Panc1 (cell line): ENCODE measurements around the gene UPK1A. TPM values are rescaled to one million over a fixed set of nuclear protein-coding genes. Genes with fewer than 3 reads are reported as not detected.
A peak's percentile ranks its signal among the peaks of the same experiment; 100 is the strongest.

Experiments
- ATAC-seq: fragments of 200-7000 bp; cut with Tn5 transposase; 2 replicates; pipeline ENCODE4 v1.9.1; 2020; ENCODE audit warnings: mild to moderate bottlenecking, moderate library complexity
- BruUV-seq: library from RNA; stranded (reverse); fragments of 400-500 nt; replicated peaks from 2 replicates; lab custom pipeline; 2021; lab: Mats Ljungman, UMichigan
- CTCF ChIA-PET: fragments of 300-600 bp; sonication (Branson Sonifier 250); formaldehyde crosslinking; loops from one replicate; lab custom pipeline; 2022; ENCODE audit warnings: antibody characterized with exemption; lab: Charles Lee
- POLR2A ChIA-PET: fragments of 300-600 bp; sonication (Branson Sonifier 250); formaldehyde crosslinking; loops from one replicate; lab custom pipeline; 2022; ENCODE audit warnings: antibody characterized with exemption; lab: Charles Lee
- DNase-seq: peaks from one replicate; pipeline ENCODE4 v3.0.0-alpha.2; 2010; ENCODE audit warnings: low read depth, low spot score
- H3K27ac ChIP-seq: 2 replicates; pipeline ENCODE4 v1.5.1; 2011; ENCODE audit warnings: mild to moderate bottlenecking, low read length, inconsistent platforms
- H3K27me3 ChIP-seq: fragments of 200-500 bp; sonication (Bioruptor generic); 2 replicates; pipeline ENCODE4 v1.6.0; 2014; ENCODE audit warnings: low read length, inconsistent platforms; ENCODE audit not compliant: control insufficient read depth, insufficient read depth
- H3K36me3 ChIP-seq: fragments of 200-500 bp; sonication (Bioruptor generic); 2 replicates; pipeline ENCODE4 v1.5.1; 2014; ENCODE audit warnings: inconsistent platforms, mild to moderate bottlenecking, low read length, moderate library complexity; ENCODE audit not compliant: control insufficient read depth, insufficient read depth
- H3K4me1 ChIP-seq: 2 replicates; pipeline ENCODE4 v1.5.1; 2011; ENCODE audit warnings: inconsistent platforms, mild to moderate bottlenecking, low read length, moderate library complexity; ENCODE audit not compliant: control insufficient read depth, insufficient read depth
- H3K4me3 ChIP-seq, 2 experiments: 2 replicates each; pipeline ENCODE4 v1.5.1; 2011 to 2012; ENCODE audit warnings: low read depth in 2 of 2, low read length in 2 of 2, mild to moderate bottlenecking in 2 of 2, inconsistent platforms in 1 of 2, moderate library complexity in 1 of 2
- H3K9me3 ChIP-seq: fragments of 200-500 bp; sonication (Bioruptor generic); 2 replicates; pipeline ENCODE4 v1.5.1; 2014; ENCODE audit warnings: low read depth, mild to moderate bottlenecking, inconsistent platforms, low read length, moderate library complexity; ENCODE audit not compliant: control insufficient read depth, insufficient read depth
- POLR2AphosphoS5 ChIP-seq: IDR thresholded peaks from 2 replicates; pipeline ENCODE4 v1.6.1; 2012; ENCODE audit warnings: mild to moderate bottlenecking, low read depth, low read length, moderate library complexity
- SIN3A ChIP-seq: IDR thresholded peaks from 2 replicates; pipeline ENCODE4 v1.6.1; 2012; ENCODE audit warnings: low read depth, mild to moderate bottlenecking, low read length, moderate library complexity, borderline replicate concordance; ENCODE audit not compliant: insufficient read depth
- TCF7L2 ChIP-seq: IDR thresholded peaks from 2 replicates; pipeline ENCODE4 v1.6.1; 2011; ENCODE audit warnings: mild to moderate bottlenecking, low read depth, low read length, inconsistent platforms
- in situ Hi-C: cut with HindIII; loops from 2 replicates; pipeline ENCODE4 v1.10.0; 2016; ENCODE audit warnings: low sequenced_read_pairs, low pct_unique_long_range_greater_than_20kb
- intact Hi-C: fragments of 100-400 bp; cut with micrococcal nuclease; formaldehyde crosslinking; loops from one replicate; pipeline ENCODE4 v1.10.0; 2022; ENCODE audit not compliant: unreplicated experiment
- total RNA-seq: library from RNA; stranded (reverse); gene quantifications from one replicate; pipeline ENCODE4 v1.2.1, GENCODE V29; 2021; ENCODE audit not compliant: unreplicated experiment
- TF ChIP-seq, protein P1 (sequence below), 2 experiments: IDR thresholded peaks; 2 replicates each; pipeline ENCODE4 v1.6.1; 2011 to 2012; ENCODE audit warnings: low read depth in 2 of 2, control low read depth in 1 of 2, low read length in 1 of 2, mild to moderate bottlenecking in 1 of 2, moderate library complexity in 1 of 2; ENCODE audit not compliant: insufficient read depth in 1 of 2
- TF ChIP-seq, protein P2 (sequence below): fragments of 450-650 bp; IDR thresholded peaks from 2 replicates; pipeline ENCODE4 v1.5.1; 2017; ENCODE audit warnings: mild to moderate bottlenecking

Gene UPK1A
- total RNA-seq, 1 experiment from 2014 or later, result 0.67 TPM

DNA sequence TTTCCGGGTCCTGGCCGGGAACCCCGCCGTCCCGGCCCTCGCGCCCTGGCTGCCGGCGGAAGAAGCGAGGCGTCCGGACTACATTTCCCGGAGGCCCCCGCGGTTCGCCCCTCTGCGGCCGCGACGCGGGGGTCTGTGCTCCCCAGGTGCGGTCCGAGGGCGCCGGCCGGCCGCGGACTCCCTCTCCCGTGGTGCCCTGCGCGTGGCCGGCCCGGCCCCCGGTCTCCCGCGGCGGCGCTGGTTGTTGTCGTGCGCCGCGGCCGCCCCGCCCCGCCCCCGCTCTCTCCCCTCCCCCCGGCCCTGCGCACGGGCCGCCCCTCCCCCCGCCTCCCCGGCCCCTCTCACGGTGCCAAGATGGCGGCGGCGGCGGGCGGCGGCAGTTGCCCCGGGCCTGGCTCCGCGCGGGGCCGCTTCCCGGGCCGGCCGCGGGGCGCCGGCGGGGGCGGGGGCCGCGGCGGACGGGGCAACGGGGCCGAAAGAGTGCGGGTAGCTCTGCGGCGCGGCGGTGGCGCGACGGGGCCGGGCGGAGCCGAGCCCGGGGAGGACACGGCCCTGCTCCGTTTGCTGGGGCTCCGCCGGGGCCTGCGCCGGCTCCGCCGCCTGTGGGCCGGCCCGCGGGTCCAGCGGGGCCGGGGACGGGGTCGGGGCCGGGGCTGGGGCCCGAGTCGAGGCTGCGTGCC lies 51.5 kb downstream of the UPK1A start, which contains the start of gene KMT2B:
KMT2B (plus strand) TSS at position 339 of the 680 bp plus-strand sequence; CDS start at position 355, 16 bp downstream.
- no TSS peak for BruUV-seq
- in situ Hi-C loops, result no loop called here
- CTCF ChIA-PET, result no interaction called here
- peak within 1 kb of the TSS; percentile 89 for H3K27ac ChIP-seq
- TF ChIP-seq POLR2AphosphoS5 (no peak), SIN3A (no peak), TCF7L2 (no peak)
- TF ChIP-seq, protein P1, sequence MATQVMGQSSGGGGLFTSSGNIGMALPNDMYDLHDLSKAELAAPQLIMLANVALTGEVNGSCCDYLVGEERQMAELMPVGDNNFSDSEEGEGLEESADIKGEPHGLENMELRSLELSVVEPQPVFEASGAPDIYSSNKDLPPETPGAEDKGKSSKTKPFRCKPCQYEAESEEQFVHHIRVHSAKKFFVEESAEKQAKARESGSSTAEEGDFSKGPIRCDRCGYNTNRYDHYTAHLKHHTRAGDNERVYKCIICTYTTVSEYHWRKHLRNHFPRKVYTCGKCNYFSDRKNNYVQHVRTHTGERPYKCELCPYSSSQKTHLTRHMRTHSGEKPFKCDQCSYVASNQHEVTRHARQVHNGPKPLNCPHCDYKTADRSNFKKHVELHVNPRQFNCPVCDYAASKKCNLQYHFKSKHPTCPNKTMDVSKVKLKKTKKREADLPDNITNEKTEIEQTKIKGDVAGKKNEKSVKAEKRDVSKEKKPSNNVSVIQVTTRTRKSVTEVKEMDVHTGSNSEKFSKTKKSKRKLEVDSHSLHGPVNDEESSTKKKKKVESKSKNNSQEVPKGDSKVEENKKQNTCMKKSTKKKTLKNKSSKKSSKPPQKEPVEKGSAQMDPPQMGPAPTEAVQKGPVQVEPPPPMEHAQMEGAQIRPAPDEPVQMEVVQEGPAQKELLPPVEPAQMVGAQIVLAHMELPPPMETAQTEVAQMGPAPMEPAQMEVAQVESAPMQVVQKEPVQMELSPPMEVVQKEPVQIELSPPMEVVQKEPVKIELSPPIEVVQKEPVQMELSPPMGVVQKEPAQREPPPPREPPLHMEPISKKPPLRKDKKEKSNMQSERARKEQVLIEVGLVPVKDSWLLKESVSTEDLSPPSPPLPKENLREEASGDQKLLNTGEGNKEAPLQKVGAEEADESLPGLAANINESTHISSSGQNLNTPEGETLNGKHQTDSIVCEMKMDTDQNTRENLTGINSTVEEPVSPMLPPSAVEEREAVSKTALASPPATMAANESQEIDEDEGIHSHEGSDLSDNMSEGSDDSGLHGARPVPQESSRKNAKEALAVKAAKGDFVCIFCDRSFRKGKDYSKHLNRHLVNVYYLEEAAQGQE (IDR thresholded peaks at IDR 0.05; ENCODE audit: insufficient read depth in 1 of 2, low read depth in 2 of 2, low read length in 1 of 2), result no peak
- TF ChIP-seq, protein P2, sequence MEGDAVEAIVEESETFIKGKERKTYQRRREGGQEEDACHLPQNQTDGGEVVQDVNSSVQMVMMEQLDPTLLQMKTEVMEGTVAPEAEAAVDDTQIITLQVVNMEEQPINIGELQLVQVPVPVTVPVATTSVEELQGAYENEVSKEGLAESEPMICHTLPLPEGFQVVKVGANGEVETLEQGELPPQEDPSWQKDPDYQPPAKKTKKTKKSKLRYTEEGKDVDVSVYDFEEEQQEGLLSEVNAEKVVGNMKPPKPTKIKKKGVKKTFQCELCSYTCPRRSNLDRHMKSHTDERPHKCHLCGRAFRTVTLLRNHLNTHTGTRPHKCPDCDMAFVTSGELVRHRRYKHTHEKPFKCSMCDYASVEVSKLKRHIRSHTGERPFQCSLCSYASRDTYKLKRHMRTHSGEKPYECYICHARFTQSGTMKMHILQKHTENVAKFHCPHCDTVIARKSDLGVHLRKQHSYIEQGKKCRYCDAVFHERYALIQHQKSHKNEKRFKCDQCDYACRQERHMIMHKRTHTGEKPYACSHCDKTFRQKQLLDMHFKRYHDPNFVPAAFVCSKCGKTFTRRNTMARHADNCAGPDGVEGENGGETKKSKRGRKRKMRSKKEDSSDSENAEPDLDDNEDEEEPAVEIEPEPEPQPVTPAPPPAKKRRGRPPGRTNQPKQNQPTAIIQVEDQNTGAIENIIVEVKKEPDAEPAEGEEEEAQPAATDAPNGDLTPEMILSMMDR, result no peak
- intact Hi-C loops, result loop anchor here (2.0 to 10.0 kb wide), 2 partner anchors 23 to 163 kb away; no protein-coding TSS in a partner anchor
- peaks cover 6% of the 10 kb centered on the region; the same call in 1 of the 2 replicates for H3K36me3 ChIP-seq
- peaks cover 16% of the 10 kb centered on the region for H3K4me1 ChIP-seq
- H3K27me3 ChIP-seq, result no peaks in the 10 kb centered on the region
- DNase-seq (no peak), ATAC-seq (peak; percentile 85)
- no peaks in the 10 kb centered on the region for H3K9me3 ChIP-seq
- peak within 1 kb of the TSS; percentile 85 to 87 for H3K4me3 ChIP-seq
- POLR2A ChIA-PET, result no interaction called here

DNA sequence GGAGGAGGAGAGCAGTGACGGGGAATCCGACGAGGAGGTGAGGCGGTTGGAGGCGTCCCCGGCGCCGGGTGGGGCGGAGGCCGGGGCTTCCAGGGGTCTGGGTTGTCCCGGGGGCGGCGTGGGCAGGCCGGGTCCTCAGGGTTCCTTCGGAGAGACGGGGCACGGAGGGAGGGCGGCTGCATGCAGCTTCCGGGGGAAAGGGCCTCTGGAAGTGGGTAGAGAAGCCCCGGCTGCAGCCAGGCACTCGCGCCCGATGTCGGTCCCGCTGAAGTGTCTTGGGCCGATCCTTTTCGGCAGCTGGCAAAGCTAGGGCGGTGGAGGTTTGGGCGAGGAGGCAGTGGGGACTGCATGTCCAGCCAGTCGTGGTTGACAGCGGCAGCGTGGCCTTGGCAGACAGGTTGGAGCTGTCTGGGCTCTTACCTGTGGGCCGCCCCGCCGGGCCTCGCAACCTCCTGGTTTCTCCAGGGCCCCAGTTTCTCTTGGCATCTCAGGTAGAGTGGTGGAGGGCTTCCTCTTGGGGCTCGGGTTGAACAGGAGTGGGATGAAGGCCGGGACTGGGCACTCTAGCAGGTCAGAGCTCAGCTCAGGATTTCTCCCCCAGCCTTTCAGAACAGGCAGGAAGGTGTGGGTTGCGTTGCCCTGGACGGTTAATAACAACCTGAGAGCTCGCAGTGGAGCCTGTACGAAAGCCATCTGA lies 52.2 kb downstream of the UPK1A start:
- in situ Hi-C loops (no loop called here), intact Hi-C loops (loop anchor here (10.0 kb wide), 1 partner anchor 164 kb away; no protein-coding TSS in a partner anchor)

More for the DNA sequence above, 52.2 kb downstream of the UPK1A start:
- peak overlapping the region; percentile 81 to 85 for H3K4me3 ChIP-seq
- peaks cover 13% of the 10 kb centered on the region; the same call in 1 of the 2 replicates for H3K36me3 ChIP-seq
- BruUV-seq, result no TSS peak
- ChIA-PET POLR2A (interaction anchor here (0.6 to 1.0 kb wide), 3 partner anchors 27 to 192 kb away, joined by 3 to 5 read pairs (median 4); partner anchors contain the start of genes PSENEN and U2AF1L4), CTCF (no interaction called here)
- H3K4me1 ChIP-seq, result peaks cover 16% of the 10 kb centered on the region
- H3K9me3 ChIP-seq, result no peaks in the 10 kb centered on the region
- no peaks in the 10 kb centered on the region for H3K27me3 ChIP-seq
- no peak for ATAC-seq
- TF ChIP-seq POLR2AphosphoS5 (no peak), TCF7L2 (no peak), SIN3A (no peak)
- TF ChIP-seq, protein P2, result no peak
- TF ChIP-seq, protein P1 (IDR thresholded peaks at IDR 0.05; ENCODE audit: insufficient read depth in 1 of 2, low read depth in 2 of 2, low read length in 1 of 2), result no peak
- DNase-seq, result no peak
- H3K27ac ChIP-seq, result peak overlapping the region; percentile 80
